ENCODE data around the gene SRBD1. TPM values are rescaled to one million over a fixed set of nuclear protein-coding genes. Genes with fewer than 3 reads are reported as not detected.

The SRBD1 gene
- polyA plus RNA-seq, 1 donor (not counting 4 experiments of a cell fraction or from before 2014, with no cell fraction given): 8.8 TPM

- Histone ChIP-seq H3K79me2 (ENCODE audit: control insufficient read depth, insufficient read depth, low read length) (no peaks in the 10 kb centered on the region), H3K4me2 (ENCODE audit: control insufficient read depth, extremely low read depth, insufficient read depth, low read depth, low read length) (peak overlapping the region; percentile 91), H3K36me3 (ENCODE audit: control insufficient read depth in 2 of 2, extremely low read depth in 1 of 2, insufficient read depth in 2 of 2, low read length in 2 of 2) (no peaks in the 10 kb centered on the region), H4K20me1 (ENCODE audit: control insufficient read depth, extremely low read depth, insufficient read depth, low read length) (no peaks in the 10 kb centered on the region), H3K4me1 (ENCODE audit: control insufficient read depth, extremely low read depth, insufficient read depth, low read length) (peaks cover 14% of the 10 kb centered on the region), H3K27ac (ENCODE audit: control insufficient read depth, insufficient read depth, low read length) (no peak overlapping the region), H3K9ac (ENCODE audit: control insufficient read depth, extremely low read depth, insufficient read depth, low read length) (no peak overlapping the region), H3K9me3 (ENCODE audit: control insufficient read depth, low read depth, low read length) (no peaks in the 10 kb centered on the region), H3K27me3 (ENCODE audit: control insufficient read depth, extremely low read depth, insufficient read depth, low read length) (no peaks in the 10 kb centered on the region), H3K4me3 (ENCODE audit: control insufficient read depth in 2 of 3, extremely low read depth in 1 of 3, insufficient read depth in 2 of 3, low read depth in 1 of 3, low read length in 3 of 3) (no peak overlapping the region), H2AFZ (ENCODE audit: control insufficient read depth, low read length) (no peak overlapping the region), H3K9me1 (ENCODE audit: control insufficient read depth, extremely low read depth, insufficient read depth, low read length) (no peaks in the 10 kb centered on the region)
- dilution Hi-C loops (cut with MboI; ENCODE audit: extremely low pct_ligation_motif_present, low sequenced_read_pairs): no loop called here
- DNase-seq (ENCODE audit: low read depth, low spot score): no peak
- FAIRE-seq: no peak
- no peak for TF ChIP-seq EZH2 (IDR thresholded peaks at IDR 0.05; ENCODE audit: low read length)
Observed at GRCh38 chr2:45653122-45653913, 42.3 kb upstream of the SRBD1 start.

DNA sequence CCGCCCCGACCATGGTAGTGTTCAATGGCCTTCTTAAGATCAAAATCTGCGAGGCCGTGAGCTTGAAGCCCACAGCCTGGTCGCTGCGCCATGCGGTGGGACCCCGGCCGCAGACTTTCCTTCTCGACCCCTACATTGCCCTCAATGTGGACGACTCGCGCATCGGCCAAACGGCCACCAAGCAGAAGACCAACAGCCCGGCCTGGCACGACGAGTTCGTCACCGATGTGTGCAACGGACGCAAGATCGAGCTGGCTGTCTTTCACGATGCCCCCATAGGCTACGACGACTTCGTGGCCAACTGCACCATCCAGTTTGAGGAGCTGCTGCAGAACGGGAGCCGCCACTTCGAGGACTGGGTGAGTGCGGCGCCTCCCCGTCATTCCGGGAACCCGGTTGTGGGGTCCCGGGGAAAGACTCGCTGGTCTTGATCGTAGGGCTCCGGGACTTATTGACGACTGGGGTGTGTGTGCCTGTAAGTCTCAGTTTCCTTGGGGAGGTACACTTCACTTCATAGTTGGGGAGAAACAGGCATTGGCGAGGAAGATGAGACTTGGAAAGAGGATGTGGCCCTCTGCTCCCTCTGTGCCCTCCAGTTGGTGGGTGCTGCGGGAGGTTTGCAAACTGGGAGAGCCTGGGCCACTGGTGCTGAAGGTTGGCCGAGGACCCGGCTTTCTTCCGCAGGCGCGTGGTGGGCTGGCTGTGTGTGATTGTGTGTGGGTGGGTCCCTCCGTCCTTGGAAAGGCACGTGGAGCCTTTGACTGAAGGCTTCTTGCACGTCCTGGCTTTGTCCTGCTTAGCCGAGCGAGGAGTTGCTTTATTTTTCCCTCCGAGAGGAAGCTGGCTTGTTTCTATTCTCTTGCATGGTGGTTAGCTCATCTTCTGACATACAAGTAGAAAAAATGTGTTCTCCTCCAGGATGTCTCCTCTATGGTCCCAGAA, 41.3 kb upstream of the SRBD1 start:
- peak overlapping the region; percentile 80 to 94 (median 86) for H3K4me3 ChIP-seq (ENCODE audit: control insufficient read depth in 2 of 3, extremely low read depth in 1 of 3, insufficient read depth in 2 of 3, low read depth in 1 of 3, low read length in 3 of 3)
- no peak for FAIRE-seq

More for the DNA sequence above, 41.3 kb upstream of the SRBD1 start:
- TF ChIP-seq CTCF (optimal IDR thresholded peaks at IDR 0.05 in 1 of 3, IDR thresholded peaks at IDR 0.05 in 1 of 3, conservative IDR thresholded peaks at IDR 0.05 in 1 of 3; ENCODE audit: extremely low read depth in 1 of 3, insufficient read depth in 2 of 3, low read length in 3 of 3) (no peak), EZH2 (IDR thresholded peaks at IDR 0.05; ENCODE audit: low read length) (no peak)
- H4K20me1 ChIP-seq (ENCODE audit: control insufficient read depth, extremely low read depth, insufficient read depth, low read length): no peaks in the 10 kb centered on the region
- H3K27ac ChIP-seq (ENCODE audit: control insufficient read depth, insufficient read depth, low read length): no peak overlapping the region
- peak overlapping the region; percentile 91 for H3K4me2 ChIP-seq (ENCODE audit: control insufficient read depth, extremely low read depth, insufficient read depth, low read depth, low read length)
- H2AFZ ChIP-seq (ENCODE audit: control insufficient read depth, low read length): peak overlapping the region; percentile 90
- H3K27me3 ChIP-seq (ENCODE audit: control insufficient read depth, extremely low read depth, insufficient read depth, low read length): no peaks in the 10 kb centered on the region
- no peaks in the 10 kb centered on the region for H3K9me1 ChIP-seq (ENCODE audit: control insufficient read depth, extremely low read depth, insufficient read depth, low read length)
- no peaks in the 10 kb centered on the region for H3K36me3 ChIP-seq (ENCODE audit: control insufficient read depth in 2 of 2, extremely low read depth in 1 of 2, insufficient read depth in 2 of 2, low read length in 2 of 2)
- H3K9me3 ChIP-seq (ENCODE audit: control insufficient read depth, low read depth, low read length): no peaks in the 10 kb centered on the region
- peak overlapping the region; percentile 82 for H3K9ac ChIP-seq (ENCODE audit: control insufficient read depth, extremely low read depth, insufficient read depth, low read length)
- DNase-seq (ENCODE audit: low read depth, low spot score): no peak
- dilution Hi-C loops (cut with MboI; ENCODE audit: extremely low pct_ligation_motif_present, low sequenced_read_pairs): no loop called here
- peaks cover 14% of the 10 kb centered on the region for H3K4me1 ChIP-seq (ENCODE audit: control insufficient read depth, extremely low read depth, insufficient read depth, low read length)
- no peaks in the 10 kb centered on the region for H3K79me2 ChIP-seq (ENCODE audit: control insufficient read depth, insufficient read depth, low read length)
